Activated naive CD4-positive, alpha-beta T cell treated with anti-CD3 and anti-CD28 coated beads, Interleukin-2, amount 50 U/mL, for 16 hours (primary cell): Measurements from ENCODE around the gene SLC29A3.
"Not testable (repeated sequence)": the region's sequence is repeated elsewhere in the genome, so short reads cannot be mapped to it uniquely, and the experiment has no call there.

Experiments
- DNase-seq: peaks from one replicate; pipeline ENCODE4 v3.0.0-alpha.2; 2020

SLC29A3 gene

GRCh38 chr10:71348850-71349249 is 29.8 kb downstream of the SLC29A3 start:
- DNase-seq = no peak

DNA sequence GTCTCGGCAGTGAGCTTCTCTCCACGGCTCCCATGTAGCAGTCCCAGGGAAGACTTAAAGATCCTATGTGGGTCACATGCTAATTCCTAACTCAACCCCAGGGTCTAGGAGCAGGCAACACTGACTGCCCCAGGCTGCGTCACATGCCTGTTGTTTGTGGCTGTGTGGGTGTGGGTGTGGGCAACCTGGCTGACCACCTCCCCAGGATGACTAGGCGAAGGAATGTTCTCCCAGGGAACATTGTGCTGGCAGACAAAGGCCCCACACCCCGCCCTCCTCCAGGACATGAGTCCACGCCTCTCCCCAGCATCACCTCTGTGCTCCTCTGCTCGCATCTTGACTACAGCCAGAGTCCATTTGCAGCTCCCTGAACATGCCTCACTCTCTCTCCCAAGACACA is 30.3 kb downstream of the SLC29A3 start:
- no peak for DNase-seq

DNA sequence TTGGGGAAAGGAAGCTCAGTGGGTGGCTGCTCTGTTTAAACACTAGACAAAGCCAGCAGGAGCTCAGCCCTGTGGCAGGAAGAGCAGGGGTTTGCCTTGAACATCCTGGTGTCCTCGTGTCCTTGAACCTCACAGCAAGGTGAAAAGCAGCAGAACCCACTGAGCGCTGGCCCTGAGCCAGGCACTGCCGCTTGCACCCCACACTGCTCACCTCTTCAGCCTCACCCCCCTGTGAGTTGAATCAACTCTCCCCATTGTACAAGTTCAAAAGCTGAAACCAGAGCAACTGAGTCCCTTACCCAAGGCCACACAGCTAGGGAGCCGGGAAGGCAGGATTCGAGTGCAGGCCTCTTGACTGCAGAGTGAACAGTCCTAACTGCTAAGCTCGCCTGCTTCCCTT is 32.0 kb downstream of the SLC29A3 start:
- no peak for DNase-seq

- DNase-seq = no peak
These were observed 32.7 kb downstream of the SLC29A3 start for GRCh38 chr10:71351628-71352319.

- DNase-seq = no peak
These were observed 34.6 kb downstream of the SLC29A3 start for GRCh38 chr10:71353639-71354038.

- no peak for DNase-seq
These were observed 35.7 kb downstream of the SLC29A3 start for GRCh38 chr10:71354776-71355175.

GRCh38 chr10:71355886-71356285 is 36.8 kb downstream of the SLC29A3 start:
- no peak for DNase-seq

- DNase-seq = no peak
These were observed 38.8 kb downstream of the SLC29A3 start for GRCh38 chr10:71357792-71358265.

DNA sequence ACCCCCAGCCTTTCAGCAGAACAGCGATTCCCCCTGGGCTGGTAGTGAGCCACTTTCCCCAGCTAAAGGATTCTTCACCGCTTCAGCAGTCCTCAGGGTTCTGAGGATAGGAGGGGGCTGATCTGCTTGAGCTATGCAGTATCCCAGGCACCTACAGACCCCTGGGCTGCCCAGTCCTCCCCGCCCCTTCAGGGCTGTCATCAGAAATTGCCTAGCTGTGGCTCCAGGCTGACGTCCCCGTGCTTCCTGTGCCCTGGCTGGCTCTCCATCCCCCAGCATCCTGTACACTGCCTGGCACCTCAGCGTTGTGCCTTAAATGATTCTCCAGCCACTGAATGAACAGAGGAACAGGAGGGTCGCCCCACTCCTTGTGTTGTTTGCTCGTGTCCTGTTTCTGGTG is 39.2 kb downstream of the SLC29A3 start:
- no peak for DNase-seq

DNA sequence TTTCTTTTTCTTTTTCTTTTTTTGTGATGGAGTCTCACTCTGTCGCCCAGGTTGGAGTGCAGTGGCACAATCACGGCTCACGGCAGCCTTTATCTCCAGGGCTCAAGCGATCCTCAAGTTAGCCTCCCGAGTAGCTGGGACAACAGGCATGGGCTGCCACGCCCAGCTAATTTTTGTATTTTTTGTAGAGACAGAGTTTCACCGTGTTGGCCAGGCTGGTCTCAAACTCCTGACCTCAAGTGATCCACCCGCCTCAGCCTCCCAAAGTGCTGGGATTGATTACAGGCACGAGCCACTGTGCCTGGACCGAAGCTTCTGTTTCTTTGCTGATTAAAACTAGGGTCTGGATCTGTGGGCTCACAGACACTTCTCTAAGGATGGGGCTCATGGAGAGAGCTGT is 39.8 kb downstream of the SLC29A3 start:
- not testable (repeated sequence) for DNase-seq

GRCh38 chr10:71359364-71360046 is 40.4 kb downstream of the SLC29A3 start:
- no peak for DNase-seq

DNA sequence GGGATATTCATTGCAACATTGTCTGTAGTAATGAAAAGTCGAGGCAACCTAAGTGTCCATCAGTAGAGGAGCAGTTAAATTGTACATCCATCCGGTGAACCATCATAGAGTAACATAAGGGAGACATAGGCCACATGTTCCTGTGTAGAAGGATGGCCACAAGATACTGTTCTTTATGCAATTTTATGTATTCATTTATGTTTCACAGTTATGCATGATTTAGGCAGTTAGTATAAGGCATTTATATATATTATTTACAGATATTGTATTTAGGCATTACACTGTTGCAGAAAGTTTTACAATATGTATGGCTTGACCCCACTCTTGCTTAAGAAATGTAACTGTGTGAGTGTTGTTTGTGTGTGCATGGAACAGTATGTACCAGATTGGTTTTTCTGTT is 41.7 kb downstream of the SLC29A3 start:
- DNase-seq = no peak

GRCh38 chr10:71361581-71361980 is 42.5 kb downstream of the SLC29A3 start:
- no peak for DNase-seq

- no peak for DNase-seq
These were observed 43.1 kb downstream of the SLC29A3 start for GRCh38 chr10:71362141-71362540.

- DNase-seq = no peak
These were observed 44.9 kb downstream of the SLC29A3 start for GRCh38 chr10:71363936-71364335.

- DNase-seq = no peak
These were observed 46.3 kb downstream of the SLC29A3 start for GRCh38 chr10:71365366-71365765.

GRCh38 chr10:71366690-71367089 is 47.6 kb downstream of the SLC29A3 start:
- DNase-seq = no peak

DNA sequence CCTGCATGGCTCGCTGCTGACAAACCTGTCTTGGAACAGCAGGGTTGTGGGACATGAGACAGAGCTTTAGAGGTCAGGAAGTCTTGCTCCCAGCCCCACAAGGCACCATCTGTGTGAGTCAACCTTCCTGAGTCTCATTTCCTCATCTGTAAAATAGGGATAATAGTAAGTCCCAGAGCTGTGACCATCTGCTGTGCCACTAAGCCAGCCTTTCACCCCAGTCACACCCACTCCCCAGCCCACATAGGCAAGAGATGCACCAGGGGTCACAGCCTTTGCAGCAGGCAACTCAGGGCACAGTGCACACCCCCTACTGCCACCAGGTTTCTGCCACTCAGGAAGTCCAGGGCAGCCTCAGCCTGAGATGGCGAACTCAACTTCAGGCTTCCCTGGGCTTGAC is 48.2 kb downstream of the SLC29A3 start:
- no peak for DNase-seq

DNA sequence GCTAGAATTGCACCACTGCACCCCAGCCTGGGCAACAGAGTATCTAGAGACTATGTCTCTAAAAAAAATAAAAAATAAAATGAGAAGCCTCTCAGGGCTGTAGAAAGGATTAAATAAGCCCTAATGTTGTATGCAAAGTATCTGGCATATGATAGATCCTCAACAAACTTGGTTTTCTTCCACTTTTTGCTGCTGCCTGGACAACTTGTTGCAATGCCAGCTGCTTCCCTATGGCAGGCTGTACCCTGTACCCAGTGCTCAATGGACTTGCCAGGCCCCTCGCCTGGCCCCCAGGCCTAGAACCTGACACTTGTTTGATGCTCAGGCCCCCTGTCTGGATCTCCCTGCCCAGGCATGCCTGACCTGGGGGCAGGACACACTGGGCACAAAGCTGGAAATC is 49.1 kb downstream of the SLC29A3 start:
- DNase-seq = no peak

DNA sequence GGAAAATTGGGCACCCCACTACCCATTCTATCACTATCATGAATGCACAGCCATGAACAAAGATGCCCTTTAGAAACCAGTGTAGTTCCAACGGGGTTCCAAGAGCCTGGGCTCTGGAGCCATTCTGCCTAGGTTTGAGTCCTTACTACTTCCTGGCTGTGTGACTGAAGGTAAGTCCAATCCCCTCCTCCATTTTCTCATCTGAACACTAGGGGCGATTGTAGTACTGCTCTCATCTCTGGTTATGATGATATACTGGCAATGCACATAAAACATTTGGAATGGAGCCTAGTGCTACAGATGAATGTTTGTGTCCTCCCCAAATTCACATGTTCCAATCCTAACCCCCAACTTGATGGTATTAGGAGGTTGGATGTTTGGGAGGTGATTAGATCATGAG is 49.6 kb downstream of the SLC29A3 start:
- no peak for DNase-seq

- DNase-seq = no peak
These were observed 50.5 kb downstream of the SLC29A3 start for GRCh38 chr10:71369602-71370001.

- no peak for DNase-seq
These were observed 51.0 kb downstream of the SLC29A3 start for GRCh38 chr10:71370031-71370430.

GRCh38 chr10:71371750-71372166 is 52.7 kb downstream of the SLC29A3 start:
- no peak for DNase-seq

- DNase-seq = no peak
These were observed 53.9 kb downstream of the SLC29A3 start for GRCh38 chr10:71372882-71373495.
